ENCODE data around the gene TRAPPC10. TPM values are rescaled to one million over a fixed set of nuclear protein-coding genes. Genes with fewer than 3 reads are reported as not detected.

Gene TRAPPC10
- total and polyA plus RNA-seq, 9 of the 15 experiments (the other 6 are each of a cell fraction or from before 2014, with no cell fraction given), result 1.1 to 33.8 (median 24.3) TPM

DNA sequence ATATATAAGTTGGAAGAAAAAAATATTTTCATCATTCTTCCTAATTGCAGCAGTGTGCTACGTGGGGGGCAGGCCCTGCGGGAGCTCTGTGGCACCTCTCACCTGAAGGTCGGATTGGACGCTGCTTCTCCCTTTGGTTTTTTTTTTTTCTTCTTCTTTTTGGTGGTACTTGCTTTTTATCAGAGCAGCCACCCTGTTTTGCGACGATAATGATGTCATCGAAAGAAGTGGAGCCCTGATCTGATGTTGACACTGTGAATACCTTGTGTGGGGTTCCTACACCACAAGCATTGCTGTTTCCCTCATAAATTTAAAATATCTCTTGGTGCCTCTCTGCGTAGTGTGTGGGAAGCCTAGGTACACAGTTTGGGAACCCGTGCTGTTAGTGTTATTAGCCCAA is 5.5 kb downstream of the TRAPPC10 start (continued):
- TF ChIP-seq NR0B1 (IDR thresholded peaks at IDR 0.05; ENCODE audit: partially characterized antibody), result no peak
- no peak for TF ChIP-seq SREBF2 (CRISPR knock-in tag; IDR thresholded peaks at IDR 0.05)
- TF ChIP-seq CTBP1 (IDR thresholded peaks at IDR 0.05; ENCODE audit: borderline replicate concordance), result peak; percentile 69
- TF ChIP-seq TEAD1 (CRISPR knock-in tag; IDR thresholded peaks at IDR 0.05), result peak in 1 of 2 experiments; percentile 65; a peak in 1 of 4 replicates
- no peak for TF ChIP-seq FOS (IDR thresholded peaks at IDR 0.05; ENCODE audit: extremely low read depth, insufficient read length)
- no peak for TF ChIP-seq DNMT1 (IDR thresholded peaks at IDR 0.05)
- TF ChIP-seq, protein P1, sequence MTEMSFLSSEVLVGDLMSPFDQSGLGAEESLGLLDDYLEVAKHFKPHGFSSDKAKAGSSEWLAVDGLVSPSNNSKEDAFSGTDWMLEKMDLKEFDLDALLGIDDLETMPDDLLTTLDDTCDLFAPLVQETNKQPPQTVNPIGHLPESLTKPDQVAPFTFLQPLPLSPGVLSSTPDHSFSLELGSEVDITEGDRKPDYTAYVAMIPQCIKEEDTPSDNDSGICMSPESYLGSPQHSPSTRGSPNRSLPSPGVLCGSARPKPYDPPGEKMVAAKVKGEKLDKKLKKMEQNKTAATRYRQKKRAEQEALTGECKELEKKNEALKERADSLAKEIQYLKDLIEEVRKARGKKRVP (CRISPR knock-in tag; IDR thresholded peaks at IDR 0.05), result no peak
- TF ChIP-seq CHD2 (IDR thresholded peaks at IDR 0.05; ENCODE audit: low read depth, low read length), result no peak
- TF ChIP-seq HBP1 (CRISPR knock-in tag; IDR thresholded peaks at IDR 0.05), result no peak
- peak; percentile 4 for TF ChIP-seq U2AF1 (optimal IDR thresholded peaks at IDR 0.05; ENCODE audit: low read depth, low read length)
- TF ChIP-seq BRD9 (IDR thresholded peaks at IDR 0.05; ENCODE audit: low read depth, partially characterized antibody), result peak; percentile 23
- TF ChIP-seq ZNF384 (IDR thresholded peaks at IDR 0.05; ENCODE audit: low read depth, low read length), result peak; percentile 95
- no peak for TF ChIP-seq ZFP91 (CRISPR knock-in tag; IDR thresholded peaks at IDR 0.05)
- no peak for TF ChIP-seq GABPA (tag; conservative IDR thresholded peaks at IDR 0.05; ENCODE audit: low read depth)
- TF ChIP-seq ETS1 (conservative IDR thresholded peaks at IDR 0.05; ENCODE audit: control insufficient read depth, low read depth, low read length), result no peak
- no peak for TF ChIP-seq FIP1L1 (IDR thresholded peaks at IDR 0.05; ENCODE audit: low read depth, low read length, poor library complexity, severe bottlenecking)

Data from K562 (cell line).